HG03469 (cell line): ENCODE data around the gene HES6.

Source experiments
- ATAC-seq: cut with Tn5 transposase; IDR thresholded peaks from one replicate; pipeline ENCODE4 v1.9.1; 2021; ENCODE audit warnings: mild to moderate bottlenecking, moderate library complexity, moderate number of reproducible peaks; ENCODE audit not compliant: unreplicated experiment

The HES6 gene

GRCh38 chr2:238239863-238240756 is at the start of gene HES6:
HES6 (minus strand) TSS chr2:238240038; CDS start chr2:238239905, 133 bp downstream.
- ATAC-seq, result peak; percentile 64

- no peak for ATAC-seq
These were observed 49.7 kb upstream of the HES6 start for GRCh38 chr2:238289574-238289973.

GRCh38 chr2:238288650-238289573 is 49.1 kb upstream of the HES6 start:
- peak; percentile 73 for ATAC-seq

GRCh38 chr2:238287737-238288649 is 48.2 kb upstream of the HES6 start, which contains the start of gene PER2:
PER2 (minus strand) TSS chr2:238288610; CDS start chr2:238277936, 10,674 bp downstream.
- ATAC-seq, result no peak

- no peak for ATAC-seq
These were observed 47.3 kb upstream of the HES6 start for GRCh38 chr2:238286987-238287736.

GRCh38 chr2:238286551-238286950 is 46.7 kb upstream of the HES6 start:
- no peak for ATAC-seq

- no peak for ATAC-seq
These were observed 46.3 kb upstream of the HES6 start for GRCh38 chr2:238286095-238286494.

GRCh38 chr2:238285653-238286082 is 45.8 kb upstream of the HES6 start:
- ATAC-seq, result no peak

- no peak for ATAC-seq
These were observed 45.1 kb upstream of the HES6 start for GRCh38 chr2:238284802-238285515.

- ATAC-seq, result no peak
These were observed 43.3 kb upstream of the HES6 start for GRCh38 chr2:238282861-238283738.

- ATAC-seq, result no peak
These were observed 42.1 kb upstream of the HES6 start for GRCh38 chr2:238281826-238282480.

GRCh38 chr2:238280083-238280825 is 40.4 kb upstream of the HES6 start:
- ATAC-seq, result no peak

GRCh38 chr2:238279324-238279682 is 39.5 kb upstream of the HES6 start:
- no peak for ATAC-seq

- no peak for ATAC-seq
These were observed 38.9 kb upstream of the HES6 start for GRCh38 chr2:238278626-238279323.

GRCh38 chr2:238277695-238278094 is 37.9 kb upstream of the HES6 start:
- no peak for ATAC-seq

GRCh38 chr2:238274152-238274865 is 34.5 kb upstream of the HES6 start:
- ATAC-seq, result no peak
